HG02852 (cell line): ENCODE measurements around the gene PPP1R12A.
"Not testable (repeated sequence)": the region's sequence is repeated elsewhere in the genome, so short reads cannot be mapped to it uniquely, and the experiment has no call there.

Source experiments
- ATAC-seq: cut with Tn5 transposase; IDR thresholded peaks from one replicate; pipeline ENCODE4 v1.9.1; 2021; ENCODE audit warnings: mild to moderate bottlenecking, moderate library complexity; ENCODE audit not compliant: unreplicated experiment

The PPP1R12A gene

DNA sequence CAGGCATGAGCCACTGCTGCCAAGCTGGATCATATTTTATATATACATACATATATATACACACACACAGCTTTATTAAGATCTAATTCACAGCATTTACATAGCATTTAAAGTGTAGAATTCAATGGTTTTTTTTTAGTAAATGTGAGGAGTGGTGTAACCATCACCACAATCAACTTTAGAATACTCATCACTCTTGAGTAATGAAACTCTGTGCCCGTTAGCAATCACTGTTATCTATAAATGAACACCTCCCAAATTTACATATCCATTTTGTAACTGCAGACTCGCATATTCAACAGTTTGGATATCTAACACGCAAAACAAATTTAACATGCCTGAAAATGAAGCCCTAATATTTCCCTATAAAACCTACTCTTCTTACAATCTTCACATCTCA lies 90.9 kb downstream of the PPP1R12A start:
- ATAC-seq = no peak

DNA sequence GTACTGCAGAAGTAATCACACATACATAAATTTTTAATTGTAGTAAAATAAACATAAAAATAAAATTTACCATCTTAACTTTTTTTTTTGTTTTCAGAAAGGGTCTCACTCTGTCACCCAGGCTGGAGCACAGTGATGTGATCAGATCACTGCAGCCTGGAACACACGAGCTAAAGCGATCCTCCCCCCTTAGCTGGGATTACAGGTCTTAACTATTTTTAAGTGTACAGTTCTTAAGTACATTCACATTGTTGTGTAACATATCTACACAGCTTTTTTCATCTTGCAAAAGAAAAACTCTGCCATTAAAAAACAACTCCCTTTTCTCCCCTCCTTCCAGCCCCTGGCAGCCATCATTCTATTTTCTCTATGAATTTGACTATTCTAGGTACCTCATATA lies 92.3 kb downstream of the PPP1R12A start:
- ATAC-seq = no peak

DNA sequence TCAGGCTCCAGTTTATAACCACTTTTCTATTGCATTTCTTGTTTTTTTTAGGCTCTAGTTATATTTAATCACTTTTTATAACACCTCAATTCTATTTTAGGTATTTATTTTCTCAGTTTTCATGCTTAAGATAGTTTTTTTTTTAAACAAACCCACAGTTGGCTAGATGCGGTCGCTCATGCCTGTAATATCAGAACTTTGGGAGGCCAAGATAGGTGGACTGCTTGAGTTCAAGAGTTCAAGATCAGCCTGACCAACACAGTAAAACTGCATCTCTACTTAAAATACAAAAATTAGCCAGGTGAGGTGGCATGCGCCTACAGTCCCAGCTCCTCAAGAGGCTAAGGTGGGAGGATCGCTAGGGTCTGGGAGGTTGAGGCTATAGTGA lies 93.0 kb downstream of the PPP1R12A start:
- ATAC-seq = no peak

DNA sequence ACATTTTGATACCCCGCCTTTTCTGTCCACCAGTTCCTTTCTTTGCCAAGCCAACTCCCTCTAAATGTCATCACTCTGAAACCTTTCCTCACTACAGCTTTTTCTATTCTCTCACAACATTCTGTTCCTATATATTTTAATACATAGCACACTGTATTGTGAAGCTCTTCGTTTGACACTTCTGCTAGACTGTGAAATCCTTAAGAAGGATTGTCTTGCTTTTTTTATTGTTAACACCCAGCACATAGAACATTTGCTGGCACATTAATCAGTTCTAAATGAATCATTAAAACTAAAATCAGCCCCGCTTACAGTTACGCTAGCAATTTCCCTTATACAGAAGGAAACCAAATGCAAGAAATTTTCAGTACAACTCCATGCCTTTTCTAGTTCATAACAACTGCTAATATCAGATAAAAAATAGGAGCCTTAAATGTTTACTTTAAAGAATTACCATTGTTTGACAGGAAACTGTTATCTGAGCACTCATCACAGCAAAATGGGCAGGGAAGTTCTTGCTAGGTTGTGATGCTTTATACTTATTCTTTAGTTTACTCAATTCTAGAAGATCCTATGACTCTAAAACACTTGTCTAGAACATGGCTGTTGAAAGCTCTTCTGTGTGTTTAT lies 93.5 kb downstream of the PPP1R12A start:
- ATAC-seq = no peak

DNA sequence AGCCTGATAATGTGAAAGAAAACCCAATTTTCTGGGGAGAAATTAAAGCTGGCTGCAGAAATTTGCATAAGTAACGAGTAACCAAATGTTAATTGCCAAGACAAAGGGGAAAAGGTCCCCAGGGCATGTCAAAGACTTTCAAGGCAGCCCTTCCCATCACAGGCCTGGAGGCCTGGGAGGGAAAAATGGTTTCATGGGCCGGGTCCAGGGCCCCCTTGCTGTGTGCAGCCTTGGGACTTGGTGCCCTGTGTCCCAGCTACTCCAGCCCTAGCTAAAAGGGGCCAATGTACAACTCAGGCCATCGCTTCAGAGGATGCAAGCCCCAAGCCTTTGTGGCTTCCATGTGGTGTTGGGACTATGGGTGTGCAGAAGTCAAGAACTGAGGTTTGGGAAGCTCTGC lies 96.5 kb downstream of the PPP1R12A start:
- ATAC-seq = no peak

- ATAC-seq = no peak
Measured at GRCh38 chr12:79837575-79837974, 97.3 kb downstream of the PPP1R12A start.

DNA sequence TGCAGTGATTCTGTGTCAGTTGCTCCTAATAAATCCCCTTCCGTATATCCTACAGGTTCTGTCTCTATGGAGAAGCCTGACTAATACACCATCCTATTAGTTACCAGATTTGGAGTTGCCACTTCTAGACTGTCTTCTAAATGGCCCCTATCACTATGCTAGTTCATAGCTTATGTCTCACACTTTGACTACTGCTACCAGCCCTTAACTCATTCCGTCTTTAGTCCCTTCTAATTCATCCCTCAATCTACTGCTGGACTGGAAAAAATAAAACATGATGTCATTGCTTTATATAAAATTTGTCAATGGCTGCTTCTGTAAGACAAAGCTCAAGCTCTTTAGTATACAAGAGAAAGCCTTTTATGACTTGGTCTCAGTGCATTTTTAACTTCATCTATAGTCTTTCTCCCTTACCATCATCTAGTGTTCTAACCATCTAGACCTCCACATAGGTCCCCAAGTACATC lies 99.5 kb downstream of the PPP1R12A start:
- no peak for ATAC-seq

- no peak for ATAC-seq
Measured at GRCh38 chr12:79834712-79835376, 100.1 kb downstream of the PPP1R12A start.

DNA sequence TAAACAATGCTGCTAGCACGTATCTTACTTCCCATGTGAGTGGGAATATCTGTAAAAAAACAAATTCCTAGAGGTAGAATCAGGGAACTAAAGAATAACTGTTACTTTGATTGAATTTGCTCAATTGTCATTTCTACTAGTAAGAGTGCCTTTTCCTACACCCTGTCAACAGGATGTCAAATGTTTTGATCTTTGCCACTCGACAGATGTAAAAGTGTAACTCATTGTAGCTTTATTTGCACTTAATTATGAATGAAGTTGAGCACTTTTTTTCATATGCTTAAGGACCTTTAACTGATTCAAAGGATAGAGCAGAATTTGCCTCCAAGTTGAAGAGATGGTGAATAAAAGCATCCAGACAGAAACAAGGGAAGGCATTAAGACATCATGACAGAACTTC lies 104.5 kb downstream of the PPP1R12A start:
- ATAC-seq = no peak

DNA sequence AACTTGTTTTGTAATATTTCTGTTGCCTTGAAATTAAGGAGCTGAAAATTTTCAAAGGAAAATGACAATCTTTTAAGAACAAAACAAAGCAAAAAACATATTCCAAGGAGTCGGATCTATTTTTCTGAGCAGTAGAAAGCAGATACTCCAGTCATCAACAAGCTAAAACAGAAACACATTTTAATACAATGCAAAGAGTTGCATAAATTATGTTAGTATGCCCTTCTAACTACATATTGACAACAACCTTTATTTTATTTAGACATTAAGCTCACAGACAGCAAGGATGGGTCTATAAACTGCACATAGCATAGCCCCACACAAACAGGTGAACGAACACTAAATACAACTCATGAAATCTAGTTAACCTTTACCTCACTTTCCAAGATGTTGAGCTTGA lies 106.0 kb downstream of the PPP1R12A start:
- ATAC-seq = no peak

DNA sequence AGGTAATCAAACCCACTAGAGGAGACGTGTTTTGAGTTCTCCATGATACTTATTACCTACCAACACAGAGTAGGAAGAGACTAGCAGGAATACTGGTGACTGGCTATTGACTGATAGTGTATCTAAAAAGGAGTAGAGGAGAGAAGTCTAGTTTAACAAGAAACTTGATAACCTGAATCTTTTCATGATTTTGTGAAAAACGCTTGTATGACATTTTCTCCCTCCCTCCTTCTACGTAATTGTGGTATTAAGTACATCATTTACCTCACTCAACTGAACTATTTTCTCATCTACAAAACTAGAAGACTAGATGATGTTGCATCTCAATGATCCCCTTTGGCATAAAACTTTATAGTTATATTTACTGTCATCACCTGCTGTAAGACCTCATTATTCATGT lies 107.4 kb downstream of the PPP1R12A start:
- ATAC-seq = no peak

- no peak for ATAC-seq
Measured at GRCh38 chr12:79826267-79827128, 108.4 kb downstream of the PPP1R12A start.

GRCh38 chr12:79822475-79822874 lies 112.4 kb downstream of the PPP1R12A start:
- no peak for ATAC-seq

- no peak for ATAC-seq
Measured at GRCh38 chr12:79818856-79819255, 116.0 kb downstream of the PPP1R12A start.

GRCh38 chr12:79784366-79785065 lies 150.4 kb downstream of the PPP1R12A start:
- ATAC-seq = not testable (repeated sequence)

- no peak for ATAC-seq
Measured at GRCh38 chr12:79782172-79782900, 152.6 kb downstream of the PPP1R12A start.

DNA sequence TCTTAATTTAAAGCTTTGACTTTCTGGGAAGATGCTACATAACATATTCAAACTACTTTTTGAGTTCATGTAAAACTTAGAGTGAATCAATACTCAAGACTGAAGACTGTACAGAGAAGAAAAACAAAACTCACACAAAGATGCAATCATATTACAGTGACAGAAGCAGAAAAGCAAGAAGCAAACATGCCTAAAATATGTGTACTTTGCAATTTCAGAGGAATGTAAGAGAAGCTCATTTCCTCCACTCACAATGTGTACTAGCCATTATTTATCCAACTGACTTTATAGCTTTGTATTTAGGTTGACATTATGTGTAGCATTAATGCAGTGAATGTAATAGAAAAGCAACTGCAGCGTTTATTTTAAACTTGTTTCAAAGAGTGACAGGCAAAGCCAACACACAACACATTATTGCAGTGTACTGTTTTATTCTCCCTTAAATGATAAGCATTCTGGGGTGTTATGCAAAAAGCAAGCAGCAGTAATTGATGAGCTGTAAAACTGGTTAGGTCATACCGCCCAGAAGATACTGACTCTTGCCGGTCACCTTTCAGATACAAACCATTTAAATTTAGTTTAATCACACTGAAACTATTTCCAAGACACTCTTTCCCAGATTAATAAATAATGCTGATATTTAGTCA lies 156.0 kb downstream of the PPP1R12A start:
- no peak for ATAC-seq

- ATAC-seq = no peak
Measured at GRCh38 chr12:79776111-79776510, 158.8 kb downstream of the PPP1R12A start.

DNA sequence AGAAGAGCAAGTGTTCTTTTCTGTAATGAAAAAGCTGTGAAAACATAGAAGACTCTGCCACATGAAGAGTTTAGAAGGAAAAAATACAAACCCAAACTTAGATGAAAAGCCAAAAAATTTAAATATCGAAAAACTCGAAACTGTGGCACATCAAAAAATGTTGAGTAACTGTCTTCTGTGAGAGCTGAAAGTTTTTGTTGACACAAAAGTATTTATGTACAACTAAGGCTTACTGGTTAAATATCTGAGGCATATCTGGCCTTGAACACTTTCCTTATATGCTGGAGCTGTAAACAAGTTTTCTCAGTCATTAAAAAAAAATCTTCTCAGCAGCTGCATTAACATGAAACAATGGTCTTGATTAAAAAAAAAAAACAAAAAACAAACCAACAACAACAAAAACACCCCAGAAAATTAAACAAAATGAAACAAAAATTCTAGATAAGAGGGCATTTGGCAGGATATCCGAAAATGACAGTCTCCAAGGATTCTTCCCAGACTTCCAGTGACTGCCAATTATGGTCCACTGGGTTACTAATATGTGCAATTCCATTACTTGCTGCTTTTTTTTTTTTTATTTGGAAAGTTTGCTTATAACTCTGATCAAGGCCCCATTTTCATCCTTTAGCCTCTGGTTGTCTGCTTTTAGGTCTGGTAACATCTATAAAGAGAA lies 159.4 kb downstream of the PPP1R12A start:
- ATAC-seq = no peak
